Stimulated activated CD8-positive, alpha-beta memory T cell treated with anti-CD3 and anti-CD28 coated beads, Interleukin-15, amount 100 ng/mL, for 4 hours (primary cell): ENCODE data around the gene GPR137.
"Not testable (repeated sequence)": the region's sequence is repeated elsewhere in the genome, so short reads cannot be mapped to it uniquely, and the experiment has no call there.

Experiments used
- DNase-seq, 2 donors: peaks; one replicate each; pipeline ENCODE4 v3.0.0-alpha.2; 2020; ENCODE audit warnings: low read depth in 2 of 2

Gene GPR137, protein sequence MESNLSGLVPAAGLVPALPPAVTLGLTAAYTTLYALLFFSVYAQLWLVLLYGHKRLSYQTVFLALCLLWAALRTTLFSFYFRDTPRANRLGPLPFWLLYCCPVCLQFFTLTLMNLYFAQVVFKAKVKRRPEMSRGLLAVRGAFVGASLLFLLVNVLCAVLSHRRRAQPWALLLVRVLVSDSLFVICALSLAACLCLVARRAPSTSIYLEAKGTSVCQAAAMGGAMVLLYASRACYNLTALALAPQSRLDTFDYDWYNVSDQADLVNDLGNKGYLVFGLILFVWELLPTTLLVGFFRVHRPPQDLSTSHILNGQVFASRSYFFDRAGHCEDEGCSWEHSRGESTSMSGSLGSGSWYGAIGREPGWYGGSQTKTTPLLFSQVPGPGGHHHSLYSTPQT

DNA sequence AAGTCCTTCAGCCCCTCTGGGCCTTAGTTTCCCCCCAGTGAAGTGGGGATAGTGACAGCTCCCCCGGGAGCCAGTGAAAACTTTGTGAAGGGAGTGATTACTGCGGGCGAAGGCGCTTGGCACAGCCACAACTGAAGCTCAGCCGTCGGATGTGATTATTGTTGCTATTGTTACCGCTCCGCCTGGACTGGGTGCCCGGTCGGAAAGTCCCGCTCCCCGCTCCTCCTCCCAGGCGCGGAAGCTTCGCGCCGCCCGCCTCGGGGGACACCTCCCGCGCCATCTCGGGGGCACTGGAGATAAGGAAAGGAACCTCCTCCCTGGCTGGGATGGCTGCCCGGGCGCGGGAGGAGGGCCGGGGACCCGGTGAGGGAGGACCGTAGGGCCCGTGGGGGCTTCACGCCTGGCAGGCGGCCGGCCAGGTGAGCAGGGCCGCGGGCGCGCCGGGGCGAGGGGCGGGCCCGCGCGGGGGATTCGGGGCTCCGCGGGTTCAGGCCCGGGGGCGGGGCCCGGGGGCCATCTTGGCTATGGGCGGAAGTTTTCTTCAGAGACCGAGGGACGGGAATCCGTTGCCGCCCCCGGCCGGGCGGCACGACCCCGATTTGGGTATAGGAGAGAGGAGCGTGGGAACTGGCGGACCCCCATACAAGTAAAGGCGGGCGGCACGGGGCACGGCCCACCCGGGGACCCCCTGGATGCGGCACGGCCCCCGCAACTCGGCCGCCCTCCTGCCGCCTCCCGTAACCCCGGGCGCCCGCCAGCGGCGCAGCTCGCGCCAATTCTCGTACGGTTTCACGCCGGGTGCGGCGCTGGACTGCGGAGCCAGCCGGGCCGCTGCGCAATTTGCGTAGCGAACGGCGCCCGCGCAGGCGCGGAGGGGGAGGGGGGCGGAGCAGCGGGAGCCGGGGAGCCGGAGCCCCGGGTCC lies at the start of gene GPR137:
TSS of gene GPR137 (plus strand) at position 887 of the 923 bp plus-strand sequence. CDS start 677 bp downstream, outside the sequence.
- peak; percentile 82 to 85 for DNase-seq

DNA sequence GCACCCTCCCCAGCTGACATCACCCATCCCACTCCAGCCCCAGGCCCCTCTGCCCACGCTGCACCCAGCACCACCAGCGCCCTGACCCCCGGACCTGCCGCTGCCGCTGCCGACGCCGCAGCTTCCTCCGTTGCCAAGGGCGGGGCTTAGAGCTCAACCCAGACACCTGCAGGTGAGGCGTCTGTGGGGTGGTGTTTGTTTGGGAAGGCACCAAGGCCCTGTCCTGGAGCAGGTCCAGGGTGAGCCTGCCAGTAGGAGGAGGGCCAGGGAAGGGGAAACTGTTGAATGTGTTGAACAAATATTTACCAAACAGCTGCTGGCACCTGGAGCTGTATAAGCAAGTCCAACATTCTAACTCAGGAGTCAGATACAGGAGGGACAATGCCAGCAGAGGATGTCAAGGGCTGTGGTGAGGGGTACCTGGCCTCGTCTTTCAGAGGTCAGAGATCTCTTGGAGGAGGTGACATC lies 48.1 kb upstream of the GPR137 start:
- DNase-seq = no peak

DNA sequence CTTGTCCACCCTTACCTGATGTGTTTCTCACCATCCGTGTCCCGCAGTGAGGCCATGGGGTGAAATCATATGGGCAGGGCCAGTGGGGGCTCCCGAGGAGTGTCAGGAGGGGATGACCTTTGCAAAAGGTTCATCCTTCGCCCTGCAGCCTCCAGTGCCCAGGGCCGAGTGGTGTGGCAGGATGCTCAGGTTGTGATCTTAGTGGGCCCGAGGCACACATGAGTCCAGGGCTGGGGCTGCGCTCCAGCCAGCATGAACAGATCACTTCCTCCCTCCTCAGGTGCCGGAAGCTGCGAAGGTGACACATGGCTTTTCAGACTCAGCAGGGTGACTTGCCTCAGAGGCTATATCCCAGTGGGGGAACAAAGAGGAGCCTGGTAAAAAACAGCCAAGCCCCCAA lies 47.6 kb upstream of the GPR137 start:
- DNase-seq = no peak

DNA sequence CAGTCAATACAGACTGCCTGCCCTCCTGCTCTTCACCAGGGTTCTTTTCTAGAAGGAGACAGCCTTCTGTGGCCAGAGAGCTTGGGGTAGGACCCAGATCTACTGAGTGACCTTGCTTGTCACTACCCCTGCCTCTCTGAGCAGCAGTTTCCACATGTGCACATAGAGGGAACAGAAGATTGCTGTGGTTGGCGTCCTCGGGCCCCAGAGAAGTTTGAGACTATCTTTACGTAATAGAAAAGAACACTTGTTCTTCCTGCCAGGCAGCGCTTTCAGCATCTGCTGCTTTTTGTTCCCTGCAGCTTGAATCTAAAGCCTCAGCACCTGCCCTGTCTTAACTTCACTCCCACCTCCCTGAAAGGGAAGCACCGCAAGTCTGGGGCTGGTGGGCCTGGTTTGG lies 46.6 kb upstream of the GPR137 start:
- no peak for DNase-seq

DNA sequence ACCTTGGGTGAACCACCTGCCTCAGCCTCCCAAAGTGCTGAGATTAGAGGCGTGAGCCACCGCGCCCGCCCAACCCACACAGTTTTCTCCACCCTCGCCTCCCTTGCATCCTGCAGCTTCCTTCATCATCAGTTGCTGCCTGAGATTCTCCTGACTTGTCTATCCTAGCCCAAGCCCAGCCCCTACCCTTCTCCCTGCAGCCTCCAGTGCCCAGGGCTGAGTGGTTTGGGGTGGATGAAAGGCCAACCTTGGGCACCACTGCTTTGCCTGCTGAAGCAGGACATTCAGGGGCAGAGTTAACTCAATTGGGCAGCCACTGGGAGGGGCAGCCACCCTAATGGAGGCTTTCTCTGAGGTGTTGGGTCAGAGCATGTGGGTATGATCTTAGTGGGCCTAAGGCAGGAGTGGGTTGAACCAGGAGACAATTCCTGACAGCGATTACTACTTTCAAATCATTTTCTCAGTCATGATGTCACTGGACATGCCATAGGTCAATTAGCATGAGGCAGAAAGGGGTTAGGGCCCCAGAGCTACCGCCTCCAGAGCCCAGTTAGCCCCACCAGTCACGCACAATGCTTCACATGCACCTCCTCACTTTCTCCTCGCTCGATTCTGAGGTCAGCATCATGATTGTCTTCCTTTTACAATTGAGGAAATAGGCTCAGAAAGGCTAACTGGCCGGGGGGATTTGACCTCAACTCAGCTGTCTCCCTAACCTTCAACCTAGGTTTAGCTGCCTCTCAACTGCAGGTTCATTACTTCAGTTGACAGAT lies 45.8 kb upstream of the GPR137 start:
- DNase-seq = no peak

DNA sequence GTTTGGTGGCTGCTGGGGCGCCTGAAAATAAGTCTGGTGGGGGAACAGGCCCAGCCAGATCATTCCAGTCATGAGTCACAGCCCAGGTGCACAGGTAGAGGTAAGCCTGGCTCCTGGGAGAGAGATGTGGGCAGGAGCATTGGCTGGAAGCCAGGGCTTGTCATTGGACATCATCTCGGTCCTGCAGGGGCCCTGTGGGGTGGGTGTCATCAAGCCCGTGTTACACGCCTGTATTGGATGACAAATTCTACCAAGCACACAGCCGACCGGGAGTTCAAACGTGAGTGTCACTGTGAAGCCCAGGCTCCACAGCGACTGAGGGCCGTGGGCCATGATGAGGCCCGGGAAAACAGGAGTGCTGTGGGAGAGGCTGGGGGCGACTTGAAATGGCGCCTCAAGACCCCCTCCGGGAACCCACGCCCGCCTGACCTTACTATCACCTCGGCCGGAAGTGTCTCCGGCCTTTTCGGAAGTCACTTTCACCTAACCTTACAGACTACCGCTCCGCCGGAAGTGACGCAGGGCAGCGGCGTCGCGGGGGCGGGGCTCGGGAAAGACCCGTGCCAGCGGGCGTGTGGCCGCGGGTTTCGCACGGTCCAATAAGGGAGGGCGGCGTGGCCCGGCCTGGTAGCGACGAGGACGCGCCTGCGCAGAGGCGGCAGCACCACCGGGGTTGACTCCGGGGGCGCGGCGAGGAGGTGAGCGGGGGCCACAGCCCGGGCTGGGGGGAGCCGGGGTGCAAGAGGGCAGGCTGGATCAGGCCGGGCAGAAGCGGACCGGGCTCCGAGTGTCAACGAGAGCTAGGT lies 45.0 kb upstream of the GPR137 start, which contains the start of gene FKBP2:
TSS of gene FKBP2 (plus strand) at position 661 of the 806 bp plus-strand sequence. CDS start 1,293 bp downstream, outside the sequence.
- DNase-seq = peak; percentile 96 to 98

DNA sequence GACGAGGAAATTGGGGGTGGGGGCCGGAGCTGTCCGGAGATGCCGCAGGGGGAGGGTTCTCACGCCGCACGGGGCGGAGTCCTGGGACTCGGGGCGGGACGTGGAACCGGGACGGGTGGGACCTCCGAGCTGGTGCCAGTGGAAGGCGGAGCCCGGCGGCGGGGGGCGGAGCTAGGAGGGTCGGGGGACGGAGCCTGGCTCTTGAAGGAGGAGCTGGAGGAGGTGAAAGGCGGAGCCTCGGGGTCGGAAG lies 44.5 kb upstream of the GPR137 start:
- peak in 1 of 2 donors; percentile 99 for DNase-seq

DNA sequence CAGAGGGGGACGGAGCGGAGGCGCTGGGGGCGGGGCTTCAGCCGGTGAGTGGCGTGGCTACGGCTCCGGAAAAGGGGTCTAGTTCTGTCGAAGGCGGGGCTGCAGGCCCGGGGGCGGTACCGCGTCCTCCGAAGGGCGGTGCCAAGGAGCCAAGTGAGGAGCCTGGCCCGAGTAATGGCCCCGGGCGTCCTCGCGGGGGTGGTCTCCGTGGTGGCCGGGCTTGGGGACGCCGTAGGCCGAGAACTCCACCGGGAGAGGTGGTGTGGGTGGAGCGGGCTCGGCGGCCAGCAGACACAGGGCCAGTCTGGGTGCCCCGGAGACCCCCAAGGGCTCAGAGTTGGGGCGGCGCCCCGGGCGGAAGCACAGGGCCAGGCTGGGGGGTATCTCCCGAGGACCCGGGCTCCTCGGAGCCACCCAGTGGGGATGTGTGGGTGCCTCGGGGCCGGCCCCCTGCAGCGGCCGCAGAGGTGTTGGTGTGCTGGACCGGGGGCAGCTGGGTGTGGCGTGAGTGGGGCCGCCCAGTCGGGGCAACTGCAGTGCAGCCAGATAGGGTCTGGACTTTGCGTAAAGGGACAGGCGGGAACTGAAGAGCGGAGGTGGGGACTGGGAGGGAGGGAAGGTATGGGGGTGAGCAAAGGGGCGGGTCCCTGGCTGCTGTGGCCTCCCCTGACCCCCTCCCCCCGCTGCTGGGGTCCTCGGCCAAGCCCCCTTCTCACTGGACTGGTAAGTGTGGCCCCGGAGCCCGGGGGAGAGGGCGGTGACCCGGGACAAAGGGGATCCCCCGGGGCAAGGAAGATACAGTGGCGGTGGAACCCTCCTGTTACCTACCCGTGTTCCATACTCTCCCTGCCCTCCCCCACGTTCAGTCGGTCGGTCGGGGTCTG lies 43.9 kb upstream of the GPR137 start:
- peak in 1 of 2 donors; percentile 99 for DNase-seq

DNA sequence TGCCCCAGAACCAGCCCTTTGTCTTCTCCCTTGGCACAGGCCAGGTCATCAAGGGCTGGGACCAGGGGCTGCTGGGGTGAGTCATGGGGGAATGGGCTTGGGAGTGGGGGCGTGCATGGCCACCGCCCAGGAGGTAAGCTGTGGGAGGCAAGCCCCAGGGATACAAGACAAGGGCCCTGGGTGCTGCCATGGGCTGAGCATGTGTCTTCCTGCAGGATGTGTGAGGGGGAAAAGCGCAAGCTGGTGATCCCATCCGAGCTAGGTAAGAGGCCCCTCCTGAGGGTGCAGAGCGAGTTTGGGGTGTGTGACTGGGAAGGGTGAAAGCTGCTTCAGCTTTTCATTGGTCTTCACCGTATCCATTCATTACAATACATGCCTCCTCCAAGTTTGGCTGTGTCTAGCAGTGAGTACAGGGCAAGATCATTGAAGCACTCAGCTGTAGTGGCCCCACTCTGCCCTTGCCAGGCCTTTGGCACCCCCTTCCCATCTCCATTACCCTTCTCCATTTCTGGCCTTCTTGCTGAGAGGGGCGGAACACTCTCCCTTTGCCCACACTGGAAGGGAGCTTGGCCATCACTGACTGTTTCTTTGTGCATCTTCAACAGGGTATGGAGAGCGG lies 42.3 kb upstream of the GPR137 start:
- DNase-seq = no peak

DNA sequence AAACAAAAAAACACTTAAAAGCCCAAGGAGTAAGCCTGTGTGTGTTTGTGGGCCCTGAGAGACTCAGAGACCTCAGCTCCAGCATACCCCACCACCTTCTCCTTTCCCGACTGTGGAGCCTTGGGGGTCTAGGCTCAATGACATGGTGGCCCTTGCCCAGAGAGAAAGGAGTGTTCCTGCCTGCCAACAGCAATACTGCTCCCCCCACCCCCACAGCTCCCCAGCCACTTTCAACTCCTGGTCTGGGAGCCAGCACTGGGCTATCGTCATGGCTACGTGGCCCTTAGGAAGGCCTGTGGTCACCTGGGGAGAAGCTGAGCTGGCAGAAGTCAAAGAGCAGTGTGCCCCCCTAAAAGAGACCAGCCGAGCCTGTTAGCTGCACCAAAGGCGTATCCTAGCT lies 41.5 kb upstream of the GPR137 start:
- DNase-seq = no peak

DNA sequence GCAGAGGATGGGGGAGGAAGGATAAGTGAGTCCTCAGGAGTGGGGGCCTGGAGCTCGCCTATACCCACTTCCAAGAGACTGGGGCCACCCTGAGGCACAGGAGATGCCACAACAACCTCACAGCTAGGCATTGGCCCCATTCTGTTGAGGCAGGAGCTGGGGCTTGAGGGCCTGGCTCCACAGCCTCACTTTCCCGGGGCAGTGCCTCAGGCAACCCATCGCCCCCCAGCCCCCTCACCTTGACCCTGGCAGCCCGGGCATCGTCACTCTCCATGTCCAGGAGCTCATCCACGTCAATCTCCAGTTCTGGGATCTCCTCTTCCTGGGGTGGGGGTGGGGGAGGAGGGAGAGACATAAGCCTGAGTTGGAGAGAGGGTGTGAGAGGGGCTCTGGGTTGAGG lies 40.7 kb upstream of the GPR137 start:
- DNase-seq = no peak

DNA sequence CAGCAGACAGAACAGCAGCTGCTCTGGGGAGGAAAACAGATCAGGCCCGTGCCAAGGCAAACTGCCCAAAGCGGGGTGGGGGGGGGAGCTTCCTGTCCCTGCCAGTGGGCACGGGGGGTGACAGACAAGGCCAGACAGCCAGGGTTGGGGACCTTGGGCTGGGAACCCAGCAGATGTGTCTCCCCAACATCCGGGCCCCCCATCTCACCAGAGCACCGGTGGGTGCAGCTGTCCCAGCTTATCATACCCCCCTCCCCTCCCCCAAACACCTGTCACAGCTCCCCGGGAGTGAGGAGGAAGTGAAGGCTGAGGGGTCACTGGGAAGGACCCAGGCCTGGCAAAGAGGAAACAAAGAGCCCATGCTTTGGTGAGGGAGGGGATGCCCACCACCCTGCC lies 40.2 kb upstream of the GPR137 start:
- DNase-seq = peak in 1 of 2 donors; percentile 31

DNA sequence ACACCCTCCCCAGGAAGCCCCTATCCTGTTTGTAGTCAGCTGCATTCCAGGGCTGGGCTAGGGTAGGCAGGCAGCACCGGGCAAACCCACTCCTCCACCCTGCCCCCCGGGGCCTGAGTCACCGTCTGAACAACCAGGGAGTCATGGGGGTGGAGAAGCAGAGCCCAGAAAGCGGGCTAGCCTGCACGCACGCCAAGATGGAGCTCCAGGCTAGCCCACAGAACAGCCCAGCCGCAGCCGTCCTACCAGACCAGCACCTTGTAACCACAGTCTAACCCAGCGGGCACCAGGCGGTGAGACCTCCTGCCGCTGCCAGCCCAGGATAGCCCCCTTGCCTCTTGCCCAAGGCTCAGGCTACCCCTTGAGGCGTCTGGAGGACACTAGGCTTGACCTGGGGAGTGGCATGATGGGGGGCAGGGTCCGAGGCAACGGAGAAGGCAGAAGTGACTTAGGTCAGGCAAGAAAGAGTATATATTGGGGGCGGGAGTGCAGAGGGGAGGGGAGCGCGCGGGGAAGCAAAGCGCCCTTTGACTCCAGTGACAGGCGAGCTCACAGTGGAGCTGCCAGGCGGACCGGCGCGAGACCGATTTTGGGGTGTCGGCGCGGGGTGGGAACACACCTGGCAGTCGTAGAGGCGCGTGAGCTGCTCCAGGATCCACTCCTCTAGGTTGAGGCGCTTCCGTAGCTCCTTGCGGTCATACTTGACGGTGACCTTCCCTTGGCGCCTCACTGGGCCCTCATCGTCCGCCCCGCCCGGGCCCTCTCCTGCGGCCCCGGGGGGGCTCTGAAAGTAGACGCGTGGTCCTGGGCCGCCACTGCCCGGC lies 39.6 kb upstream of the GPR137 start:
- peak; percentile 73 to 78 for DNase-seq

DNA sequence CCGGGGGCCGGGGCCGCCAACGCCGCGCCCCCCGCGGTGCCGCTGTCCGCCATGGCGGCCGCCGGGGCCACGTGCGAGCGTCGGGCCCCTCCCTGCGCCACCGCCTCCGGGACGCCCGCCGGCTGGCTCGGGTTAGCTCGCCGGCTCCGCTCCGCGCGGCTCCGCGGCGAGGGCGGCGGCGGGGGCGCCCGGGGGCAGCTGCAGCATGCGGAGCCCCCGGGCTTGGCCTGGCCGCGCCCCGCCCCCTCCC lies 39.1 kb upstream of the GPR137 start:
- DNase-seq = not testable (repeated sequence)

DNA sequence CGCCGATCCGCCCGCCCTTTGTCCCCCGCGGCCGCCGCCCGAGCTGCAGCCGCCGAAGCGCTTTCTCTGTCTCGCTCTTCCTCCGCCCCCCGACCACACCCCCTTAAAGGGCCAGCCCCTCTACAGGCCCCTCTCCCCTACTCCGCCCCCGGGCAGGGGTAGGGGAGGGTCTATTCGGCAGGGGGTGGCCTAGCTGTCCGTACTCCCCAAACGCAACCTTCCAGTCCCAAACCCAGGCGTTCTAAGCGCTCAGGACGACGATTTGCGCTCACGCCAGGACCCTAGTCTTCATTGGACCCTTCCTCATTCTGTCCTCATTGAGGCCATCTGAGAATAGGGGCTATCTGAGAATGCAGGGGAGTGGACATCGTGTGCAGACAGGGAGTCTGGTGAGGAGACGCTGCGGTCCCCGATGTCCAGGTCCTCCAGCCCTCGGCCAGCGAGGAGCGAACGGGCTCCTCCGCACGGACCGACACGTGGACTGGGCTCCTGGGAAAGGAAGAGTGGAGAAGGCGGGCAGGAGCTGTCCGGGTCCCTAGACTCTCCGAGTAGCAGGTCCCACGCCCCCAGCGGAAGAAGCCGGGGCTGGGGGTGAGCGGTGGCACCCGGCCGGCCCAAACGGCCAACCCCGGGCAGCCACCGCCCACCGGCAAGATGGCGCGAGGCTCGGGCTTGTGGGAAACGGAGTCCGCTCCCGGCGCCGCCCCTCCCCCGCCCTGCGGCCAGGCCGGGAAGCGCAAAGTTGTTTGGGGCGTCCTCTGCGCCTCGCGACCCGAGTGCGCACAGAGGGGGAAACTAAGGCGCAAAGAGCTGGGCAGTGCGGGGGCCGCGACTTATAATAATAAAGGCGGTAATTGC lies 38.5 kb upstream of the GPR137 start, which contains the start of gene PPP1R14B:
TSS of gene PPP1R14B (minus strand) at position 73 of the 858 bp plus-strand sequence. CDS start 270 bp downstream, outside the sequence.
- peak; percentile 59 to 65 for DNase-seq

DNA sequence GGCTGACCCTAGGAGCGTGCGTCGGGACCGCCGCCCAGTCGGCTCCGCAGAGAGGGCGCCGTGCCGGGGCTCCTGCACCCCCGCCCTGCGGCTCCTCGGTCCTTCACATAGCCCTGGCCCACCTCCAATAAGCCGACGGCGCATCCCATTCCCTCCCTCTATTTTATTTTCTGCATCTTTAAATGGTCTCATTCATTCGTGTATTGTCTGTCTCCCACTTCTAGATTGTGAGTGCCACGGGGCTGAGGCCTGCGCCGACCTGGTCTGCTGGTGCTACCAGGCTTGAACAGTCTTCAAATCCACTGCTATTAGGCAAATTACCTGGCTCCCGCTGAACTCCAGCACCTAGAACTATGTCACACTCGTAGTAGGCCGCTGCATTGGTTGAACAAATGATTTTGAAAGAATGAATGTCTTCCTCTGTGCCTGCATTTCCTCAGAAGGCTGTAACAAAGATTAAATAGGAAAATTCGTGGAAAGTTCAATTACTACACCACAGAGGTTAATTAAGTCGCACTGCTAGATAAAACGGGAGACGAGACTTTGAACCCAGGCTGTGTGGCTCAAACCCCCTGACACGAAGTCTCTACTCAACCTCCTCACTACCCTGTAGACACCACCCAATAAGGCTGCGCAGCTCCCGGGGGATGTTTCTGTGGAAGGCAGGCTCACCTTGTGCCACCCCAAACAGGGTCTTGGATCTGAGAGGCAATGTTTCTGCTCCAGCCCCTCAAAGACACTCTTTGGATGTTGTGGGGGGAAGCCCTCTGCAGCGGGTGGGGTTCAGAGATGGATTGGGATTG lies 37.7 kb upstream of the GPR137 start:
- no peak for DNase-seq

DNA sequence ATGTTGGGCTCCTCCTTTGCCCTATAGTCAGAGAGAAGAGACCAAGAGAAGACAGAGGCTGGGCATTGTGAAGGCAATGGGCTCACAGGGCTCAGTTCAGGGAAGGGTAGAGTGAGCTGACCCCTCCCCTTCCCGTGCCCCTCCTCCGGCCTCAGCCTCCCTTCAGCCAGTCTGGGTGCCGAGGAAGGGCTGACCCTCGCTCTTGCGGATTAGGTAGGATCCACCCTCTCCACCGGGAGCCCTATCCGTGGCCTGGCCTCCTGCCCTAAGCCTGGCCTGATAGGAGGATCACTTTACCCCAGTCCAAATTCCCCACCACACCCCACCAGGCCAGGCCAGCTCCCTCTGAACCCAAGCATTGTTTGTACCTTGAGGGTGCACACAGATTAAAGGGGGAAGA lies 37.1 kb upstream of the GPR137 start:
- no peak for DNase-seq
